ENCODE measurements around the gene LY6G6C. TPM values are rescaled to one million over a fixed set of nuclear protein-coding genes. Genes with fewer than 3 reads are reported as not detected.

Gene LY6G6C
- total RNA-seq, 1 experiment from 2014 or later, result not detected

- DNase-seq (ENCODE audit: low read depth), result no peak
These were observed 20.3 kb upstream of the LY6G6C start for GRCh38 chr6:31741815-31742214.

GRCh38 chr6:31740397-31741223, 19.1 kb upstream of the LY6G6C start:
- no peak for DNase-seq (ENCODE audit: low read depth)

GRCh38 chr6:31739639-31740396, 18.3 kb upstream of the LY6G6C start, which contains the start of gene MSH5:
MSH5 (plus strand) TSS chr6:31740005; CDS start chr6:31740467, 462 bp downstream.
- DNase-seq (ENCODE audit: low read depth), result peak; percentile 100

- DNase-seq (ENCODE audit: low read depth), result peak; percentile 93
These were observed 16.7 kb upstream of the LY6G6C start for GRCh38 chr6:31737991-31738979.

- DNase-seq (ENCODE audit: low read depth), result peak; percentile 67
These were observed 15.9 kb upstream of the LY6G6C start for GRCh38 chr6:31737315-31737990.

GRCh38 chr6:31736768-31737314, 15.3 kb upstream of the LY6G6C start:
- no peak for DNase-seq (ENCODE audit: low read depth)

- DNase-seq (ENCODE audit: low read depth), result peak; percentile 97
These were observed 14.6 kb upstream of the LY6G6C start, which contains the start of gene CLIC1 for GRCh38 chr6:31736021-31736767. CLIC1 (minus strand) TSS chr6:31736530; CDS start chr6:31736300, 230 bp downstream.

- DNase-seq (ENCODE audit: low read depth), result peak; percentile 95
These were observed 13.4 kb upstream of the LY6G6C start for GRCh38 chr6:31734821-31735406.

- DNase-seq (ENCODE audit: low read depth), result no peak
These were observed 12.8 kb upstream of the LY6G6C start for GRCh38 chr6:31734247-31734820.

GRCh38 chr6:31733734-31734133, 12.2 kb upstream of the LY6G6C start:
- no peak for DNase-seq (ENCODE audit: low read depth)

GRCh38 chr6:31732029-31732428, 10.5 kb upstream of the LY6G6C start:
- no peak for DNase-seq (ENCODE audit: low read depth)

GRCh38 chr6:31730631-31731086, 9.1 kb upstream of the LY6G6C start:
- no peak for DNase-seq (ENCODE audit: low read depth)

GRCh38 chr6:31729979-31730630, 8.6 kb upstream of the LY6G6C start:
- peak; percentile 95 for DNase-seq (ENCODE audit: low read depth)

- peak; percentile 93 for DNase-seq (ENCODE audit: low read depth)
These were observed 8.0 kb upstream of the LY6G6C start for GRCh38 chr6:31729515-31729978.

- no peak for DNase-seq (ENCODE audit: low read depth)
These were observed 7.4 kb upstream of the LY6G6C start, which contains the start of gene DDAH2 for GRCh38 chr6:31728767-31729514. DDAH2 (minus strand) TSS chr6:31729299; CDS start chr6:31729161, 138 bp downstream.

GRCh38 chr6:31727717-31728671, 6.4 kb upstream of the LY6G6C start:
- DNase-seq (ENCODE audit: low read depth), result no peak

Data from Daoy (cell line).